K562 (cell line): ENCODE measurements around the gene FAM47C.

ENCODE experiments used
- ARID3A ChIP-seq: IDR thresholded peaks from 2 replicates; pipeline ENCODE4 v1.6.1; 2012; ENCODE audit warnings: low read depth, low read length, improper control_type of control experiment, borderline replicate concordance
- BRF2 ChIP-seq: IDR thresholded peaks from 3 replicates; pipeline ENCODE4 v1.6.1; 2011; ENCODE audit warnings: borderline replicate concordance, mild to moderate bottlenecking; ENCODE audit not compliant: insufficient read length, insufficient read depth
- CBX5 ChIP-seq: IDR thresholded peaks from 2 replicates; pipeline ENCODE4 v1.6.1; 2014; ENCODE audit warnings: low read depth, borderline replicate concordance
- CHD7 ChIP-seq: fragments of 200-600 bp; sonication (generic); IDR thresholded peaks from one replicate; pipeline ENCODE4 v1.6.1; 2012; ENCODE audit warnings: mild to moderate bottlenecking, low read depth, low read length, inconsistent platforms
- CTCF ChIP-seq, 3 experiments: IDR thresholded peaks in 2 of 3; conservative IDR thresholded peaks in 1 of 3; 2 replicates each; pipeline ENCODE4 v1.5.1; 2011 to 2012; ENCODE audit warnings: low read length in 3 of 3, mild to moderate bottlenecking in 3 of 3, control low read depth in 2 of 3, improper control_type of control experiment in 1 of 3, inconsistent platforms in 1 of 3, low read depth in 1 of 3, mixed read lengths in 1 of 3, moderate library complexity in 1 of 3; ENCODE audit not compliant: insufficient read depth in 2 of 3
- EP300 ChIP-seq: IDR thresholded peaks from 2 replicates; pipeline ENCODE4 v1.6.1; 2012; ENCODE audit warnings: low read length, improper control_type of control experiment
- GABPA ChIP-seq: fragments of 200-800 bp; sonication (Bioruptor generic); conservative IDR thresholded peaks from 2 replicates; pipeline ENCODE4 v1.6.1; 2016; ENCODE audit warnings: low read depth, missing genetic modification characterization, missing compliant biosample characterization
- KAT2B ChIP-seq: IDR thresholded peaks from one replicate; pipeline ENCODE4 v1.6.1; 2012; ENCODE audit warnings: low read depth, mild to moderate bottlenecking, control low read depth, inconsistent platforms, low read length, moderate library complexity
- KDM1A ChIP-seq, 2 experiments: fragments of 450-650 bp; IDR thresholded peaks; 2 replicates each; pipeline ENCODE4 v1.6.1; 2016; ENCODE audit warnings: mild to moderate bottlenecking in 2 of 2
- TAF1 ChIP-seq: IDR thresholded peaks from 2 replicates; pipeline ENCODE4 v1.6.1; 2011; ENCODE audit warnings: mild to moderate bottlenecking, low read length, moderate library complexity; ENCODE audit not compliant: insufficient read depth, control insufficient read depth, severe bottlenecking; ENCODE audit errors: extremely low read depth
- USF2 ChIP-seq: sonication (generic); formaldehyde crosslinking; IDR thresholded peaks from 2 replicates; pipeline ENCODE4 v1.5.0; 2020; ENCODE audit warnings: missing genetic modification reagents
- ZBTB17 ChIP-seq: fragments of 450-650 bp; formaldehyde crosslinking; IDR thresholded peaks from 2 replicates; pipeline ENCODE4 v1.4.0; 2020; ENCODE audit warnings: mild to moderate bottlenecking
- ZFP1 ChIP-seq: fragments of 450-650 bp; formaldehyde crosslinking; IDR thresholded peaks from 2 replicates; pipeline ENCODE4 v1.4.0; 2020; ENCODE audit warnings: mild to moderate bottlenecking, mixed read lengths
- ZNF75A ChIP-seq: fragments of 450-650 bp; formaldehyde crosslinking; IDR thresholded peaks from 2 replicates; pipeline ENCODE4 v1.4.0; 2020; ENCODE audit warnings: mild to moderate bottlenecking

GRCh38 chrX:36974911-36975310 lies 33.3 kb upstream of the FAM47C start:
- TF ChIP-seq KDM1A (IDR thresholded peaks at IDR 0.05): no peak
- no peak for TF ChIP-seq ZFP1 (CRISPR knock-in tag)
- TF ChIP-seq ZNF75A (CRISPR knock-in tag): no peak
- no peak for TF ChIP-seq ZBTB17 (CRISPR knock-in tag)
- TF ChIP-seq CTCF (IDR thresholded peaks at IDR 0.05 in 2 of 3, conservative IDR thresholded peaks at IDR 0.05 in 1 of 3; ENCODE audit: insufficient read depth in 2 of 3, low read depth in 1 of 3, low read length in 3 of 3): no peak
- TF ChIP-seq CHD7: no peak
- no peak for TF ChIP-seq GABPA (tag)
- no peak for TF ChIP-seq EP300
- TF ChIP-seq ARID3A: no peak
- no peak for TF ChIP-seq CBX5
- no peak for TF ChIP-seq TAF1
- TF ChIP-seq USF2 (CRISPR knock-in tag): no peak
- no peak for TF ChIP-seq KAT2B
- no peak for TF ChIP-seq BRF2
